Measurements from ENCODE around the gene ZBTB7B. TPM values are rescaled to one million over a fixed set of nuclear protein-coding genes. Genes with fewer than 3 reads are reported as not detected.
"Not testable (repeated sequence)": the region's sequence is repeated elsewhere in the genome, so short reads cannot be mapped to it uniquely, and the experiment has no call there.

The ZBTB7B gene
- total RNA-seq, 1 donor from 2014 or later = 24.9 TPM

DNA sequence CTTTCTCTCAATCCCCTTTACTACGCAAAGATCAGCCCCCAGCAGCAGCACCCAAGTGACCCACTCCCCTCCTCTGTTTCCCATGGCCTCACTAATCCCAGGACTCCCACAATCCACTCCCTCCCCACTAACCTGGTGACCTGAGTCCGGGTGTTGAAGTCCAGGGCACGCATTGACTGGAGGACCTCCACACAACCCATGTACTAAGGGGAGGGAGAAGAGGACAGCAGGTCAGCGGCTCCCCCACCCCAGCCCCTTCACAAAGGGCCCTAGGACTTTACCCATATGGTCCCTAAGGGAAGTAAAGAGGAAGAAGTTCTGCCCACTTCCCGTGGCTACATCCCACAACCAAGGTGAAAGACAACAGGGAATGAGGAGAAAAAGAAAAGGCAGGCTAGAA lies 33.4 kb upstream of the ZBTB7B start:
- no peak for DNase-seq

- DNase-seq = peak; percentile 25
Observed at GRCh38 chr1:154969860-154970452, 32.6 kb upstream of the ZBTB7B start.

GRCh38 chr1:154970631-154971340 lies 31.8 kb upstream of the ZBTB7B start, which contains the start of gene SHC1:
Gene SHC1, minus strand, starts transcription at chr1:154970747. Its CDS starts 221 bp downstream, at chr1:154970526.
- peak; percentile 97 for DNase-seq

DNA sequence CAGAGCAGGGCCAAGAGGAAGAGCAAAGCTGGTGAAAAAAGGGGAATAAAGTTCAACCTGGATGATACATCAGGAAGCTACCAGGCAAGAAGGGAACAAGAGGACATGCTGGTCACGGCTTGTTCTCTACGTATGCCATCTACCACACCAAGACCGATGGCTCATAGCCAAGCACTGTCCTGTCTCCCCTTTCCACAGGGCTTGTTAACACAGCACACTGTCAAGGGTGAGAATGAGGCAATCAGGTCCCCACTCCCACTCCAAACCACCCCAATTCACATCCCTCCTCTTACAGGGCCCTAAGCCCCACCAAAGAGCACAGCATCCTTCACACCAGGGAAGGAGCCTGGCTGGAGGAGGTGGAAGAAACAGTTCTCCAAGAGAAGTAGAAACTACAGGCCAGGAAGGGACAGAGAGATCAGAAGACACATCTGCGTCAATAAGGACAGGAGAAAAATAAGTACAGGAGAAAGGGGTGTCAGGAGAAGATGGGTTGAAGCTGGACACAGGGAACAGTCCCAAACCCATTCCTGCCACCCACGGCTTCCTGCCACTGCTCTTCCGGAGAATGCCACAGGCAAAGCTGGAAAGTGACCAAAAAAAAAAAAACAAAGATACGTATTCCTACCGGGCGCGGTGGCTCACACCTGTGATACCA lies 31.1 kb upstream of the ZBTB7B start:
- DNase-seq = peak; percentile 26

GRCh38 chr1:154972213-154972516 lies 30.4 kb upstream of the ZBTB7B start:
- no peak for DNase-seq

DNA sequence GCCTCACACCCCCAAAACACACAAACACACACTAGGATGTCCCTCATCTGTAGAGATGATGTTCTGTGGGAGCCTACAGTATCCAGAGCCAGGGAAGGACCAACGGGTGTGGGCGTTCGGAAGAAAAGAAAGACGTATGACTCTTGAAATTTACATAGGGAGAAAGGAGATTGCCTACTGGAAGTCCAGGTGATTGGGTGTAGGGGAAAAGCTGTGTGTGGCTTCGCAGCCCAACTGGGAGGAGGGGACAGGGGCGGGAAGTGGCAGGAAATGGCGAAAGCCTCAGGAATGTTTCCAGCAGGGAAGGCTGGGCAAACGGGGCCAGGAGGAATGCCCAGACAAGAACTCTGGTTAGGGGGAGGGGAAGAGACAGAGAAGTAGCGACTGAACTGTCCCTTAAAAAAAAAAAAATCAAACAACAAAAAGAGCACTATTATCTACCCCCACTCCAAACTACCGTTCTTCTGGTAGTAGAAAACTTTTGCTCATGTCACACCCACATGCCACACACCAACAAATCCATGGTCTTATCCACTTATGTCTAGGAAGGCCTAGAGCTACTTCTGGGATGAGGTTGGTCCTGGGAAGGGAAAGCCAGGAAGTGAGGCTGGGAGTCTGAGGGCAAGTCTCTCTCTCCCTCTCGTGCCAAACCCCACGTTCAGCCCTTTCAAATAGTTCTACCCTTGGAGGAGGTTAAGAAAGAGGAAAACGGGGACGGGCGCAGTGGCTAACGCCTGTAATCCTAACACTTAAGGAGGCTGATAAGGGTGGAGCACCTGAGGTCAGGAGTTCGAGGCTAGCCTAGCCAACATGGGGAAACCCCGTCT lies 29.9 kb upstream of the ZBTB7B start:
- DNase-seq = peak; percentile 50

DNA sequence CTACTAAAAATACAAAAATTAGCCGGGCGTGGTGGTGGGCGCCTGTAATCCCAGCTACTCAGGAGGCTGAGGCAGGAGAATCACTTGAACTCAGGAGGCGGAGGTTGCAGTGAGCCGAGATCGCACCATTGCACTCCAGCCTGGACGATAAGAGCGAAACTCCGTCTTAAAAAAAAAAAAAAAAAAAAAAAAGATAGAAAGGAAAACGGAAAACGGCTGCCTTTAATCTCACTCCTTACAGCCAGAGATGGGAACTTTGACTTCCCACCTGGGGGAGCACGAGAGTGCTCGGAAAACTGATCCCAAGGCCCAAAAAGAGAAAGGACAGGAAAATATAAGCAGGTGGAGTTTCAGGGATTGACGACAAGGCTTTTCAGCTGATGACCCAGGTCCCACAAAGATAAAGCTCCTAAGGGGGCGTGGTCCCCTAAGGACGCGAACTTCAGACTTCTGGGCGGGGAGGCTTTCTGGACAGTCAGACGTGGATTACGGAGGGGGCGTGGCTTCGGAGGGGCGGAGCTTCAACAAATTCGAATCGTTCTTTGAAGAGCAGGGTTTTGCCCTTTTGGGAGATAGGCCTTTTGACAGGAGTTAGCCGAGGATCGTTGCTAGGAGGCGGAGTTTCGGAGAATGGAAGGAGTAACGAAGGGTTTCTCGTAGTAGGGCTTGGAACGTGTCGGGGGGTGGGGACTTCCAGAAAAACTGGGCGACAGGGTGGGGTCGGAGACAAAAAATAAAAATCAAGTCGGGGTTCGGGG lies 29.1 kb upstream of the ZBTB7B start:
- peak; percentile 96 for DNase-seq

GRCh38 chr1:154974102-154974807 lies 28.3 kb upstream of the ZBTB7B start, which contains the start of gene CKS1B:
Gene CKS1B, plus strand, starts transcription at chr1:154974681. Its CDS starts 65 bp downstream, at chr1:154974746.
- peak; percentile 100 for DNase-seq

- peak; percentile 100 for DNase-seq
Observed at GRCh38 chr1:154974808-154975408, 27.7 kb upstream of the ZBTB7B start.

DNA sequence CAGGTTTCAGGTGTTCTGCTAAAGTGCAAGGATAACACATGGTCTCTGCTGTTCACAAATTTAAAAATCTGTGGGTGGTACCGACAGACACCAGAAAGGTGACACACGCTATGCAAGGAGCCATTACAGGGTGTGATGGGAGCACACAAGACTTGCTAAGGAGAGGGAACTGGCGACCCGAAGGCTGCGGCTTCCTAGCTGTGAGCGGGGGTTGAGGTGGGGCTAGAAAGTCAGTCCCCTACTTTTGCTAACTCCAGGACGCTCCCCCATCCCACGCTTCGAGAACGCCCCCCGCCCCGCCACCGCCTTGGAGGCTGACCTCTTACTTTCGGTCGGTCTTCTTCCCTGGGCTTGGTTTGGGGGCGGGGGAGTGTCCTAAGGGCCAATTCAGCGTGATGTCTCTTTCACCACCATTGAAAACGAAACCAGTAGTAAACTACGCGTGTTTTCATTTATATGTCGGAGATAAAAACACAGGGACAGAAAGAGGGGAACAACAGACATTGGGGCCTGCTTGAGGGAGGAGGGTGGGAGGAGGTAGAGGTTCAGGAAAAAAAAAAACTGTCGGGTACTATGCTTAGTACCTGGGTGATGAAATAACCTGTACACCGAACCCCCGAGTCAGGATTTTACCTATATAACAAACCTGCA lies 27.1 kb upstream of the ZBTB7B start:
- DNase-seq = peak; percentile 69

- DNase-seq = not testable (repeated sequence)
Observed at GRCh38 chr1:154977762-154978161, 24.8 kb upstream of the ZBTB7B start.

DNA sequence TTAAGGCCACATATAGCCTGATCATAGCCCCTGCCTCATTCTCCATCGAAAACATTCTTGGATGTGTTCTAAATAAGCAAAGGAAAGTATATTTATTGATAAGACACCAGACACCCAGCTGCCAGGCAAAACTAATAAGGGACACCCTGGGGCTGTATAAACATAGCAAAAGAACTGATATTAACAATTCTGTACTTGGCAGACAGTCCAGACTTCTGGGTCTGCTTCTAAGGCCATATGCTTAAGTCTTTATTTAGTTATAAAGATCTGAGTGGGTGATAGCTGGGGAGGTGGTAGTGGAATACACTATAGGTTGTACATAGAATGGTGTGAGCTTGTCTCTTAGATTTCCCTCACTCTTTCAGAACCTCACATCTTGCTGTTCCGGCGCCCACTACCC lies 24.2 kb upstream of the ZBTB7B start:
- DNase-seq = no peak

- DNase-seq = no peak
Observed at GRCh38 chr1:154982341-154982740, 20.3 kb upstream of the ZBTB7B start.

GRCh38 chr1:154982897-154983648 lies 19.5 kb upstream of the ZBTB7B start, which contains the start of gene FLAD1:
Gene FLAD1, plus strand, starts transcription at chr1:154983344. Its CDS starts 351 bp downstream, at chr1:154983695.
- peak; percentile 99 for DNase-seq

DNA sequence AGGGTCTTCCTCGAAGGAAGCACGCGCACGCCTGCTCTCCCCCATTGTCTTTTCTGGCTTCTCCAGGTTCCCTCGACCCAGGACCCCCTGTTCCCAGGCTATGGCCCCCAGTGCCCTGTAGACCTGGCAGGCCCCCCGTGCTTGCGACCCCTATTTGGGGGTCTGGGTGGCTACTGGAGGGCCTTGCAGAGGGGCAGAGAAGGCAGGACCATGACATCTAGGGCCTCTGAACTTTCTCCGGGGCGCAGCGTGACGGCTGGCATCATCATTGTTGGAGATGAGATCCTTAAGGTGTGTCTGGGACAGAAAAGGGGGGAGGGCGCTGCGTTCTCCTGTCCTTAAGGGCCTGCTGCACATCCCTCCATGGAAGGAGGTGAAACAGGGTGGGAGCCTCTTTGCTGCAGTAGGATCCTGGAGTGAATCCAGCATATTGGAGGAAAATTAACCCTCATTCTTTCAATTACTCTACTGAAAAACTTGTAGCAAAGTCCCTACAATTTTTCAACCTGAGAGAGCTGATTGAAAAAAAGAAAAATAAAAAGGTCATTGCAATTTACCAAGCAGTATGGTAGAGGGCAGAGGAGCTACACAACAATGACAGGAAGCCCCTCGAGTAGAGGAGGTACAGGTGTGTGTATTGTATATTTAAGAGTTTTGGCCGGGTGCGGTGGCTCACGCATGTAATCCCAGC lies 18.7 kb upstream of the ZBTB7B start:
- DNase-seq = no peak

DNA sequence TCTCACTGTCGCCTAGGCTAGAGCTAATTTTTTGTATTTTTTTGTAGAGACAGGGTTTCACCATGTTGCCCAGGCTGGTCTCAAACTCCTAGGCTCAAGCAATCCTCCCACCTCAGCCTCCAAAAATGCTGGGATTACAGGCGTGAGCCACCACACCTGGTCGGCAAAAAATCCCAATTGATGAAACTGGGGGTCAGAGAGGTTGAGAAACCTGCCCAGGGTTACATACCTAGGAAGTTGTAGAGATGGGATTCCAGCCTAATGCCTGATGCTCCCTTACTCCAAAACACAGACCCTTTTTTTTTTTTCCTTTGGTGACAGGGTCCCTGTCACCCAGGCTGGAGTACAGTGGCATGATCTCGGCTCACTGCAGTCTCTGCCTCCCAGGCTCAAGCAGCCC lies 15.9 kb upstream of the ZBTB7B start:
- DNase-seq = not testable (repeated sequence)

- no peak for DNase-seq
Observed at GRCh38 chr1:154987326-154987725, 15.3 kb upstream of the ZBTB7B start.

Data from tongue (tissue), 2 donors.